T-helper 1 cell treated with Interleukin-12 subunit alpha and Interleukin-12 subunit beta and Interleukin-4 antibody, amounts not matched to agents 30 μg/mL and 1 μg/mL, for 36 hours (primary cell): ENCODE data around the gene LSM14A.
"Not testable (repeated sequence)": the region's sequence is repeated elsewhere in the genome, so short reads cannot be mapped to it uniquely, and the experiment has no call there.

Source experiments
- H3K27ac Mint-ChIP-seq: one replicate; pipeline ENCODE4 v1.8.0; 2021; ENCODE audit warnings: mild to moderate bottlenecking, mixed read lengths
- H3K27me3 Mint-ChIP-seq: one replicate; pipeline ENCODE4 v1.8.0; 2021; ENCODE audit warnings: low read depth, mixed read lengths
- H3K36me3 Mint-ChIP-seq: one replicate; pipeline ENCODE4 v1.8.0; 2021; ENCODE audit warnings: low read depth, mixed read lengths
- H3K4me1 Mint-ChIP-seq: one replicate; pipeline ENCODE4 v1.8.0; 2021; ENCODE audit warnings: low read depth, mixed read lengths
- H3K4me3 Mint-ChIP-seq: one replicate; pipeline ENCODE4 v1.8.0; 2021; ENCODE audit warnings: mild to moderate bottlenecking, moderate library complexity, mixed read lengths
- H3K9me3 Mint-ChIP-seq: one replicate; pipeline ENCODE4 v1.8.0; 2021; ENCODE audit warnings: mixed read lengths

The LSM14A gene

DNA sequence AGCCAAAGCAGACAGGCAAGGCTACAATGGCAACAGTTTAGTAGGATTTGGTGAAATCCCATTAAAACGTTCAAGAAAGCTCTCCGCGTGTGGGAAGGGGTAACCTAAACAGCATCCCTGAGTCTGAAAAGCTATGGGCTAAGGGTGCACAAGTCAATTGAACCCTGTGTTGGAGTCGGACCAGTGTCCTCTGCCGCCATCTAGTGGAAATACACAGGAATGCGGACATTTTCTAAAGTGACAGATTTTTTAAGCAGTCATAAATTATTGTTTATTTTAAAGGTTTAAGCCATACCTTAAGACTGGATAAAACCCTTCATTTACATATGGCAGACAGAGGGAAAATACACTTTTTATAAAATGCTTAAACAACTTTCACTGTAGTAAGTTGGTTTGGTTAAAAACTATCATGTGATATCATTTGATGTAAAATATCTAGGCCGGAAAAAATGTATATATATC lies 26.5 kb upstream of the LSM14A start:
- H3K36me3 Mint-ChIP-seq: no peaks in the 10 kb centered on the region
- no peak overlapping the region for H3K27ac Mint-ChIP-seq
- H3K4me3 Mint-ChIP-seq: no peak overlapping the region
- no peaks in the 10 kb centered on the region for H3K27me3 Mint-ChIP-seq
- H3K4me1 Mint-ChIP-seq: peaks cover 3% of the 10 kb centered on the region
- H3K9me3 Mint-ChIP-seq: no peaks in the 10 kb centered on the region

- Mint-ChIP-seq H3K9me3 (no peaks in the 10 kb centered on the region), H3K27ac (no peak overlapping the region), H3K4me1 (peaks cover 3% of the 10 kb centered on the region), H3K4me3 (no peak overlapping the region), H3K36me3 (no peaks in the 10 kb centered on the region), H3K27me3 (no peaks in the 10 kb centered on the region)
Measured at GRCh38 chr19:34148658-34149185, 23.6 kb upstream of the LSM14A start.

DNA sequence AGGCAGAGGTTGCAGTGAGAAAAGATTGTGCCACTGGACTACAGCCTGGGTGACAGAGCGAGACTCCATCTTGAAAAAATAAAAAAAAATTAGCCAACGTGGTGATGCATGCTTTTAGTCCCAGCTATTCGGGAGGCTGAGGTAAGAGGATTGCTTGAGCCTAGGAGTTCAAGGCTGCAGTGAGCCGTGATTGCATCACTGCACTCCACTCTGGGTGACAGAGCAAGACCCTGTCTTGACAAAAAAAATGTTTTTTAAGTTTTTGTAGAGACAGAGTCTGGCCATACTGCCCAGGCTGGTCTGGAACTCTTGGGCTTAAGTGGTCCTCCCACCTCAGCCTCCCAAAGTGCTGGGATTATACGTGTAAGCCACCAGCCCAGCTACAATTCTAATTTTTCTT lies 22.4 kb upstream of the LSM14A start:
- no peaks in the 10 kb centered on the region for H3K9me3 Mint-ChIP-seq

DNA sequence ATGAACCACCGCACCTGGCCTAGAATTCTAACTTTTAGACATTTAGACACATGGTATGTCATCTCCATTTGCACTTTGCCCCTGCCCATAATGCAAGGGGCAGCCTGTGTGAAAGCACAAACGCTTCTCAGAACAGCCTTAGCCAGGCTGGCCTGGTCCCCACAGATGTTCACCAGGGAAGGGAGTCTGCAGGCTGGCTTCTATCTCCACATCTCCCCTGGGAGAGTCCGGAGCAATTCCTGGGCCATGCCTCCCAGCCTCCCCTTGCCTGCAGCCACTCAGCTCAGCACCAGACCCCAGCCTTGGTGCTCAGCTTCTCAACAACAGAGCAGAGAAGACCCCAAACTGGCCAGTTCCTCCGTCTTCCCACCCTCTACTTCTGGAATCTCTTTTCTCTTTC lies 21.7 kb upstream of the LSM14A start:
- H3K27me3 Mint-ChIP-seq: no peaks in the 10 kb centered on the region
- no peak overlapping the region for H3K4me3 Mint-ChIP-seq
- peaks cover 3% of the 10 kb centered on the region for H3K4me1 Mint-ChIP-seq
- H3K9me3 Mint-ChIP-seq: no peaks in the 10 kb centered on the region
- no peaks in the 10 kb centered on the region for H3K36me3 Mint-ChIP-seq
- no peak overlapping the region for H3K27ac Mint-ChIP-seq

More for the DNA sequence above, 22.4 kb upstream of the LSM14A start:
- no peak overlapping the region for H3K27ac Mint-ChIP-seq
- no peaks in the 10 kb centered on the region for H3K27me3 Mint-ChIP-seq
- H3K36me3 Mint-ChIP-seq: no peaks in the 10 kb centered on the region
- H3K4me3 Mint-ChIP-seq: no peak overlapping the region
- peaks cover 3% of the 10 kb centered on the region for H3K4me1 Mint-ChIP-seq

GRCh38 chr19:34151439-34151838 lies 20.9 kb upstream of the LSM14A start:
- no peaks in the 10 kb centered on the region for H3K9me3 Mint-ChIP-seq
- H3K4me1 Mint-ChIP-seq: no peaks in the 10 kb centered on the region
- H3K36me3 Mint-ChIP-seq: no peaks in the 10 kb centered on the region
- no peaks in the 10 kb centered on the region for H3K27me3 Mint-ChIP-seq
- H3K27ac Mint-ChIP-seq: no peak overlapping the region
- H3K4me3 Mint-ChIP-seq: no peak overlapping the region

DNA sequence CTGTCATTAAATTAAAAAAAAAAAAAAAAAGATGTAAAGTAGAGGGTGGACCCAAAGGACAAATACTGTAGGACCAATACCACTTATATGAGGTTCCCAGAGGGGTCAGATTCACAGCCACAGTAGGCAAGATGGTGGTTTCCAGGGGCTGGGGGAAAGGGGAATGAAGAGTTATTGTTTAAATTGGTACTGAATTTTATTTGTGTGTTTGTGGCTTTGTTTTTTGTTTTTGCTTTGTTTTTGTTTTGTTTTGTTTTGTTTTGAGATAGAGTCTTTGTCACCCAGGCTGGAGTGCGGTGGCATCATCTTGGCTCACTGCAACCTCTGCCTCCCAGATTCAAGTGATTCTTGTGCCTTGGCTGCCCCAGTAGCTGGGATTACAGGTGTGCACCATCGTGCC lies 17.9 kb upstream of the LSM14A start:
- Mint-ChIP-seq H3K36me3 (no peaks in the 10 kb centered on the region), H3K4me3 (no peak overlapping the region), H3K27me3 (no peaks in the 10 kb centered on the region), H3K27ac (no peak overlapping the region), H3K4me1 (peaks cover 2% of the 10 kb centered on the region), H3K9me3 (no peaks in the 10 kb centered on the region)

DNA sequence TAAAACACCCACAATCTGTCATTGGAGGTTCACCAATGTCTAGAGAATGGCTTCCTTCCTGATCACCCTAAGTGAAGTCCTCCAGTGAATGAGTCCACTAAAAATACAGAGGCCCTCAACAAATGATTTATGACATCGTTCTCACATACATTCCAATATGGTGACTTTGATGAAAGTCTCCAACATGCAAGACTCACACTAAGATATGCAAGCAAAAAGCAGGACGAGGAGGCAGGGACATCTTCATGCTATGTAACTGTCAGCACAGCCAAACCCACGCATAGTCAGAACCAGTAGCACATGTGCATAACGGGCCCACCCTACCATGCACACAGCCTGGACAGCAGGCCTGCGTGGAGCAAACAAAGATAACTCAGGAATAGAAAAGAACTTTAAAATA lies 16.6 kb upstream of the LSM14A start:
- Mint-ChIP-seq H3K27ac (no peak overlapping the region), H3K9me3 (no peaks in the 10 kb centered on the region), H3K4me1 (peaks cover 2% of the 10 kb centered on the region), H3K27me3 (no peaks in the 10 kb centered on the region), H3K4me3 (no peak overlapping the region), H3K36me3 (no peaks in the 10 kb centered on the region)

DNA sequence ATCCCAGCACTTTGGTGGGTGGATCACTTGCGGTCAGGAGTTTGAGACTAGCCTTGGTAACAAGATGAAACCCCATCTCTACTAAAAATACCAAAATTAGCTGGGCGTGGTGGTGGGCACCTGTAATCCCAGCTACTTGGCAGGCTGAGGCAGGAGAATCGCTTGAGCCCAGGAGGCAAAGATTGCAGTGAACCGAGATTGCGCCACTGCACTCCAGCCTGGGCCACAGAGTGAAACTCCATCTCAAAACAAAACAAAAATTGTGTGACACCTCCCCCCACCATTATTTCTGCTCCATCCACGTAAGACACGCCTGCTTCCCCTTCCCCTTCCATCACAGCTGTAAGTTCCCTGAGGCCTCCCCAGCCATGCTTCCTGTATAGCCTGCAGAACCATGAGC lies 13.3 kb upstream of the LSM14A start:
- H3K36me3 Mint-ChIP-seq, H3K4me1 Mint-ChIP-seq, H3K4me3 Mint-ChIP-seq, H3K27me3 Mint-ChIP-seq, H3K27ac Mint-ChIP-seq, H3K9me3 Mint-ChIP-seq: not testable (repeated sequence)

GRCh38 chr19:34159541-34159940 lies 12.8 kb upstream of the LSM14A start:
- H3K4me1 Mint-ChIP-seq, H3K4me3 Mint-ChIP-seq, H3K27ac Mint-ChIP-seq, H3K9me3 Mint-ChIP-seq, H3K36me3 Mint-ChIP-seq, H3K27me3 Mint-ChIP-seq: not testable (repeated sequence)

- H3K36me3 Mint-ChIP-seq, H3K9me3 Mint-ChIP-seq, H3K4me1 Mint-ChIP-seq, H3K4me3 Mint-ChIP-seq, H3K27me3 Mint-ChIP-seq, H3K27ac Mint-ChIP-seq: not testable (repeated sequence)
Measured at GRCh38 chr19:34161902-34162301, 10.4 kb upstream of the LSM14A start.

GRCh38 chr19:34165295-34165738 lies 7.0 kb upstream of the LSM14A start:
- H3K27me3 Mint-ChIP-seq: peaks cover 13% of the 10 kb centered on the region
- no peaks in the 10 kb centered on the region for H3K9me3 Mint-ChIP-seq
- no peak overlapping the region for H3K4me3 Mint-ChIP-seq
- no peaks in the 10 kb centered on the region for H3K4me1 Mint-ChIP-seq
- no peaks in the 10 kb centered on the region for H3K36me3 Mint-ChIP-seq
- H3K27ac Mint-ChIP-seq: no peak overlapping the region

GRCh38 chr19:34169475-34170199 lies 2.7 kb upstream of the LSM14A start:
- H3K36me3 Mint-ChIP-seq: peaks cover 11% of the 10 kb centered on the region
- H3K27me3 Mint-ChIP-seq, H3K9me3 Mint-ChIP-seq, H3K27ac Mint-ChIP-seq, H3K4me3 Mint-ChIP-seq: not testable (repeated sequence)
- peaks cover 17% of the 10 kb centered on the region for H3K4me1 Mint-ChIP-seq

DNA sequence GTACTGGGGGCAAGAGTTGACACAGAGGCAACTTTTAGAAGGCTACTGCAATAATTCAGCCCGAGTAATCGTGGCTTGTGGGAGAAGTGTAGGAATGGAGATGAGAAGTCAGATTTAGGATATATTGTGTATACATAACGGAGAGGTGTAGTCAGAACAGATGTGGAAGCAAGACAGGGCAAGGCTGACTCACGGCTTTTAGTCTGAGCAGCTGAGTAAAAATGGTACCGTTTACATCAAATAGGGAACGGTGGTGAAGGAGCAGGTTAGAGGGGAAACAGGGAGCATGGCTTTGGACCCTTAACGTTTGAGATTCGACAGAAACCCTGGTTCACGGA lies 796 bp upstream of the LSM14A start:
- H3K4me3 Mint-ChIP-seq: peak overlapping the region; percentile 93
- H3K4me1 Mint-ChIP-seq: peaks cover 28% of the 10 kb centered on the region
- H3K36me3 Mint-ChIP-seq: peaks cover 12% of the 10 kb centered on the region
- no peaks in the 10 kb centered on the region for H3K9me3 Mint-ChIP-seq
- H3K27ac Mint-ChIP-seq: peak overlapping the region; percentile 99
- peaks cover 4% of the 10 kb centered on the region for H3K27me3 Mint-ChIP-seq

GRCh38 chr19:34172661-34173192 lies 423 bp downstream of the LSM14A start:
- H3K27ac Mint-ChIP-seq: peak overlapping the region; percentile 99
- peaks cover 13% of the 10 kb centered on the region for H3K36me3 Mint-ChIP-seq
- H3K9me3 Mint-ChIP-seq: no peaks in the 10 kb centered on the region
- peak overlapping the region; percentile 98 for H3K4me3 Mint-ChIP-seq
- peaks cover 36% of the 10 kb centered on the region for H3K4me1 Mint-ChIP-seq
- H3K27me3 Mint-ChIP-seq: peaks cover 4% of the 10 kb centered on the region

DNA sequence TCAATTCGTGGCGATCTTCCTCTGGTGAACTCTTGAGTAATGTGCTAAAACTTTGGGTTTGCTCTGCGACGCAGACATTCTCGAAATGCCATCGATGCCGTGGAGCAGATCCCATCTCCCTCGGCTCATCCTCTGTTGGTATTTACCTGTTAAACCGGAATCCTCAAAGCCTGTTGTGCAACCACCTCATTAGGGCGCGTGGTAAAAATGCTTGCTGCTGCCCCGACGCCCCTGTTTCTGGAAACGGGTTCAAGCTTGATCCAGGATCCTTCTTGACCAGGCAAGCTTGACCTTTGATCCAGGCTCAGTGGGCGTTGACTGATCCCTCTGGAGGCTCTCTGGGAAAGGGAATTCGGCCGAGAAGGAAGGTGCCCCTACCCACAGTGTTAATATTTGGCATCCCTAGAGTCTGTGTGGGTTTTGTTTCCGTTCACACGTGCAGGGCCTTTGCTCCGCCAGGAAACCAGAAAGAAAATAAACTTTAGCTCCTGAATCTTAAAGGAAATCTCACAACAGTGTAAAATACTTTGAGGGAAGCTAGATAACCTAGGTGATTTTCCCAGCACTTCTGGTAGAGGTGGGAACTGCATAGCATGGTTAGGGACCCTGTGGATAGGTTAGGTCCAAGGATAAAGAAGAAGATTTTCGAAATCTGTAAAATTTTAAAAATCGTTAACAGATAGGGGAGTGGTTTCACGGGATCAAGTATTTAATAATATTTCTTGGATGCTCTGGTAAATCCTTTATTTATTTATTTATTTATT lies 1.1 kb downstream of the LSM14A start:
- Mint-ChIP-seq H3K27ac (peak overlapping the region; percentile 99), H3K9me3 (no peaks in the 10 kb centered on the region), H3K4me1 (peaks cover 40% of the 10 kb centered on the region), H3K36me3 (peaks cover 15% of the 10 kb centered on the region), H3K27me3 (peaks cover 4% of the 10 kb centered on the region), H3K4me3 (peak overlapping the region; percentile 98)
